GM03348 (cell line): Measurements from ENCODE around the gene FAM83G.
"Not testable (repeated sequence)": the region's sequence is repeated elsewhere in the genome, so short reads cannot be mapped to it uniquely, and the experiment has no call there.

ENCODE experiments used
- DNase-seq: peaks from one replicate; pipeline ENCODE4 v3.0.0; 2012; ENCODE audit warnings: low spot score

FAM83G gene

DNA sequence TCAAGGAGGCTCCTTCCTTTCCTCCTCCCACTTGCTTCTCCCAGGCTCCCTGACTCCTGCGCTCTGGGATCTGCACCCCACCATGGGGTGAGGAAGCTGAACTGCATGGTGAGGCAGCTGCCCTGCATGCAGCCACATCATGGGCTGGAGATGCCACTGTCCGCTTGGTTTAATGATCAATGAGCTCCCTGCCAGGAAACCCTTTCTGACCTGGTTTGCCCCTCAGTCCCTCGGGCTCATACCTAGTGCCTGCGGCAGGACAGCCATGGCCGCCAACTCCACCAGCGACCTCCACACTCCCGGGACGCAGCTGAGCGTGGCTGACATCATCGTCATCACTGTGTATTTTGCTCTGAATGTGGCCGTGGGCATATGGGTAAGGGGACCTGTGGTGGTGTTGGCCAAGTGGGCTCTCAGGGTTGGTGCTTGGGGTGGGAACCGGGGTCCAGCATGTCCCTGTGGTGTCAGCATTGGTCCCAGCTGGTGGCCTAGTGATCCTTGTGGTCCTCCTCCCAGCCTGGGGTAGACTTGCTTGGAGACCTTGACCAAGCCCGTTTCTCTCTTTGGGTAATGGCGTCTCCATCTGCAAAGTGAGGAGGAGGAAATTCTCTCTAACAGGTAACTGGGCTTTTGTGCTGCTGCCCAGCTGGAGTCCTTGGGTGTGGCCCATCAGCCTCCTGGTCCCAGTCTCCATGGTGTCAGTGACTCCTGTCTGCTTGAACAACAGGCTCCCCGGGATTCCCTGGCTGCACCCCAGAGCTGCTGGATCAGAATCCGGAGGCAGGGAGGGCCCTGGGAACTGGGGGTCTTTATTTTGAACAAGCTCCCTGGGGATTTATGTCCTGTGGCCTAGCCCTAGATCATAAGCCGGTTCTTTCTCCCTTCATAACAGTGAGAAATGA lies 52.4 kb downstream of the FAM83G start, which contains the start of gene SLC5A10:
Gene SLC5A10 (plus strand): TSS at position 225 of the 902 bp plus-strand sequence. CDS start 41 bp downstream, at position 266.
- DNase-seq: no peak

DNA sequence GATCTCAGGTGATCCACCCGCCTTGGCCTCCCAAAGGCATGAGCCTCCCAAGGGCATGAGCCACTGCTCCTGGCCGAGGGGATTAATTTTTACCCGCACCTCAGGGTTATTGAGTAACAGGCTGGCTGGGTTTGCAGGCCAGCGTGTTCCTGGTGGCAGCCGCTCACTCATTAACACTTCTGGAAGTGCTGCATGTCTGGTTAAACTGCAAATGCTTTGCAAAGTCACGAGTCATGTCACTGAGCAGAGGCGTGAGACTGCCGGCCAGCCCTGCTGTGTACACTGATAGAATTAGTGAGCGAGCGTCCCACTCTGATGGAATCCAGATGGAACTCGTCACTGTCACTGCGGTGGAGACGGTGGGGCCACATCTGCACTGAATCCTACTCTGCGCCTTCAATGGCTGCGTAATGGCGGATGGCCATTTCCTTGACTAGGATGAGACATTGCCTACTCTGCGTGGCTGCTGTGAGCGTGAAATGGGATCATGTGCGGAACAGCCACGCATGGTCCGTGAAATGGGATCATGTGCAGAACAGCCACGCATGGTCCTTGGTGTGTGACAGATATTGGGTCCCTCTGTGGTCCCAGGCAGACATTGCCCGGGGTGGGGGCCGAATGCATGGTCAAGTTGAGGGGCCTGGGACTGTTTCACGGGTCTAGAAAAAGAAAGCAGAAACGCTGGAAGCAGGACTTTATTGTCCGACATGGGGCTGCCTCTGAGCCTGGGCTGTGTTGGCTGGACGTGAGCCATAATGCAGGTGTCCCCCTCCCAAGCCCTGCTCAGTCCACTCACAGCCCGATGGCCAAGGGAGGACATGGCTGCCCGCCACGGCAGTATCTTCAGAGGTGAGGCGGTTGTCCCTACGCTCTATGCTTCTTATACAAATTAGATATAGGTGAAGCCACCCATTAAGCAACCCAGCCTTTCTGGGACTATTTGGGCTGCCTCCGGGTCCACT lies 53.3 kb downstream of the FAM83G start:
- peak; percentile 29 for DNase-seq

DNA sequence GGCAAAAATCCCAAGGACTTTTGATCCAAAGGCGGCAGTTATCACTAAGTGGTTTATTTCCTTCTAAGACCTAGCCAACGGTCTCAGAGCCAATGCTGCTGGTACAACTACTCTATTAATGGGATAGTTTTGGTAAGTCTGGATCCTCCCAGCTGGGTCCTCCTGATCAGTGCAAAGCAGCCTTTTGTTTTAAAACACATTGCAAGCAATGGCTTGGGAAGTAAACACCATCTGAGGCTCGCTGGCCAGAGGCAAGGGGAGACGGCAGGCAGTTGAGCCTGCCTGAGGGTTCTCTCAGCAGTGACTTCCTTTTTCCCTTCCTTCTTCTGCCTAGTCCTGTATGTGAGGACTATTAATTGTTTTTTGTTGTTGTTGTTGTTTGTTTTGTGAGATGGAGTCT lies 54.2 kb downstream of the FAM83G start:
- no peak for DNase-seq

DNA sequence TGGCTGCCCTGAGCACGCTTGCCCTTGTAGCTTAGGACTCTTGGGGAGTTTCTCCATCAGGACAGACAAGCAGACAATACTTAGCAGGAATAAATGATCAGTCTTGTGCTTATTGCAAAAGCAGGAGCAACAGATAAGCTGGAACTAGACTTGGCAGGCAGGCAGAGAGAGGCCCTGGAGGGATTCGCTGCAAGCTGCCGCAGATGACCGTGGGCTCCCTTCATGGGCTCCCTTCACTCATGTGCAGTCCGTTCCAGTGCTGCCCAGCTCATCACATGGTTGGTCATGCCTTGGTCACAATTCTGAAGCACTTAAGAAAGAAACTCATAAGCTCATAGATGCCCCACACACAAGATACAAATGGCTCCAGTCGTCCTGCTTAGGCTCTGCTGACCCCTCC lies 55.0 kb downstream of the FAM83G start:
- peak; percentile 2 for DNase-seq

DNA sequence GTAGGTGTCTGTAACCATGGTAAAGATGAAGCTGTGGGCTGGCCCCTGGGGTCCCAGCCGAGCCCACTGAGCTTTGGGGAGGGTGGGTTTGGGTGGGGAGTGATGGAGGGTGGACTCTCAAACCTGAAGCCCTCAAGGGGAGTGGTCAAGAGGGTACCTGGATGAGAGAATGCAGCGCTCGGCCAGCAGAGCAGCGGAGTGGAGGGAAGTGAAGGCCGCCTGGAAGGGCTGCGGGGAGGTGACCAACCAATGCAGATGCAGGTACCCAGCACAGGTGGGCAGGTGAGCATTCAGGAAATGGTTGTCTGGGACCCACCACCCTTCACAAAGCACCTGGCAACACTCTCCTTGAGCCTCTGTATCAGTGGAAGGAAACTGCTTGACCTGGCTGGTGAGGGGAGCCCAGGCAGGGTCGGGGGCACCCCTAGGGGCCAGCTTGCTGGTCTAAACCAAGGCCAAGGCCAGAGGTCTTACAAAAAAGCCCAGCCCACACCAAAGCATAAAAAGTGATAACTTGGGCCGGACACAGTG lies 56.0 kb downstream of the FAM83G start:
- DNase-seq: no peak

DNA sequence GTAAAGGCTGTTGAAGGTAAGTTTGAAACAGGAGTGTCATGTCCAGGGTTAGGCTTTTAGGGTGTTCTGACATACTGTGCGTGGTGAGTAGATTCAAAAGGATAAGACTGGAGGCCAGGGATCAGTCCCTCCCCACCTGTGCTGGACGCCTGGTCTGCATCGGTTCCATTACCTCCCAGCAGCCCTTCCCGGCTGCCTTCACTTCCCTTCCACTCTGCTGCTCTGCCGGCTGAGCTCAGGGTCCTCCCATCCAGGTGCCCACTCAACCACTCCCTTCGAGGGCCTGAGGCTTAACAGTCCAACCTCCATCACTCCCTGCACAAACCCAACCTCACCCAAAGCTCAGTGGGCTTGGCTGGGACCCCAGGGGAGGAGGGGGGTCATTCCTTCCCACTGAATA lies 56.7 kb downstream of the FAM83G start:
- peak; percentile 2 for DNase-seq

DNA sequence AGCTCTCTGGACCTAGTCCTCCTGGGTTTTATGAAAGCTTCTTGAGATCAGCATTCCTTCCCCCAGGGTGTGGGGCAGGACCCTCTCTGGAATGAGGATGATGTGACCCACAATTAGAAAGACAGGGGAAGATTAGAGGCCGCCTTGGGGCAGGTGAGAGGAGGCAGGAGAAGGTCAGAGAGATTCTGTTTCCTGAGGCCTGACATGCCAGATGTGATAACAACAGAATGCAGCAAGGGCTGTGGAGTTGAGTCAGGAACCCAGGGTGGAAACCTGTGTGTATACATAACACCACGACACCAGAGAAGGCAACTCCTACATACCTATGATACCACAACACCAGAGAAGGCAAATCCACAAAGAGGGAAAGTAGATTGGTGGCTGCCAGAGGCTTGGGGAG lies 58.0 kb downstream of the FAM83G start:
- peak; percentile 2 for DNase-seq

DNA sequence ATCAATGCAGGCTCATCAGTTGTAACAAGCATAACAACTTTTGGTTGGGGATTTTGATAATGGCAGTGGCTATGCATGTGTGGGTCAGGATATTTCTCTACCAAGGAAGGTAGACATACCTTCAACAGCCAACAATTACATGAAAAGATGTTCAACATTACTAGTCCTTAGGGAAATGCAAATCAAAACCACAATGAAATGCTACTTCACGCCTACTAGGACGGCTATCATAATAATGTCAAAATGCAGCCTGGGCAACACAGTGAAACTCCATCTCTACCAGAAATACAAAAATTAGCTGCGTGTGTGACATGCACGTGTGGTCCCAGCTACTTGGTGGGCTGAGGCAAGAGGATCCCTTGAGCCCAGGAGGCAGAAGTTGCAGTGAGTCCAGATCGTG lies 59.9 kb downstream of the FAM83G start:
- no peak for DNase-seq

DNA sequence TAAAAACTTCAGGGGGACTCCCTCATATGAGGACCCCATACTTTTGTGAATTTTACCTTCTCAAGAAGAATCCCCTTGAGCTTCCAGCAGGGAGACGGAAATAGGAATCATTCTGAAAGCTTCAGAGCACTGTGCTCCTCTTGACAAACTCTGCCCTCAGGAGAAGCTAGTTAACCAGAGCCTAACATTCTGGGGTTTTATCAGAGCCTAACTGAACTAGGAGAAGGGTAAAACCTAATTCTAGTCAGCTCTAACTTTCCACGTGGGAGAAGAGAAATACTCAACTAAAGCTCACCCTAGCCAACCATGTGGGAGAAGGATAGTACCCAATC lies 65.9 kb downstream of the FAM83G start:
- DNase-seq: no peak

DNA sequence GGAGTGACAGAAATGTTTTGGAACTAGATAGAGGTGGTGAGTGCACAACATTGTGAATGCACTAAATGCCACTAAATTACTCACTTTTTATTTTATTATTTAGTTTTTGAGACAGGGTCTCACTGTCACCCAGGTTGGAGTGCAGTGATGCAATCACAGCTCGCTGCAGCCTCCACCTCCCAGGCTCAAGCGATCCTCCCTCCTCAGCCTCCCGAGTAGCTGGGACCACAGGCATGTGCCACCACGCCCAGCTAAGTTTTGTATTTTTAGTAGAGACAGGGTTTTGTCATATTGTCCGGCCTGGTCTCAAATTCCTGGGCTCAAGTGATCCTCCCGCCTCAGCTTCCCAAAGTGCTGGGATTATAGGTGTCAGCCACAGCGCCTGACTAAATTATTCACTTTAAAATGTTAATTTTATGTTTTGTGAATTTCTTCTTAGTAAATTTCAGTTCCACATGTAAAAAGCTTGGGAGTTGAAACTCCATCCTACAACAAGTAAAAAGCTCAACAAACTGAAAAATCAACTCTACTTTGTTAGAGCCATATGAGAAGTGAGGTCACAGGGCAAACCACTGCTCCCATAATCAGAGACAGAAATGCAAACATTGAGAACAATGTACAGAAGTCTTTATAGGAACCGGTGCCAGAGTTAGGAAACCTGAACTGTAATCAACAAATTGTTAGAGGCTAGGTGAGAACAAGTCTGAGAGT lies 66.4 kb downstream of the FAM83G start:
- no peak for DNase-seq

DNA sequence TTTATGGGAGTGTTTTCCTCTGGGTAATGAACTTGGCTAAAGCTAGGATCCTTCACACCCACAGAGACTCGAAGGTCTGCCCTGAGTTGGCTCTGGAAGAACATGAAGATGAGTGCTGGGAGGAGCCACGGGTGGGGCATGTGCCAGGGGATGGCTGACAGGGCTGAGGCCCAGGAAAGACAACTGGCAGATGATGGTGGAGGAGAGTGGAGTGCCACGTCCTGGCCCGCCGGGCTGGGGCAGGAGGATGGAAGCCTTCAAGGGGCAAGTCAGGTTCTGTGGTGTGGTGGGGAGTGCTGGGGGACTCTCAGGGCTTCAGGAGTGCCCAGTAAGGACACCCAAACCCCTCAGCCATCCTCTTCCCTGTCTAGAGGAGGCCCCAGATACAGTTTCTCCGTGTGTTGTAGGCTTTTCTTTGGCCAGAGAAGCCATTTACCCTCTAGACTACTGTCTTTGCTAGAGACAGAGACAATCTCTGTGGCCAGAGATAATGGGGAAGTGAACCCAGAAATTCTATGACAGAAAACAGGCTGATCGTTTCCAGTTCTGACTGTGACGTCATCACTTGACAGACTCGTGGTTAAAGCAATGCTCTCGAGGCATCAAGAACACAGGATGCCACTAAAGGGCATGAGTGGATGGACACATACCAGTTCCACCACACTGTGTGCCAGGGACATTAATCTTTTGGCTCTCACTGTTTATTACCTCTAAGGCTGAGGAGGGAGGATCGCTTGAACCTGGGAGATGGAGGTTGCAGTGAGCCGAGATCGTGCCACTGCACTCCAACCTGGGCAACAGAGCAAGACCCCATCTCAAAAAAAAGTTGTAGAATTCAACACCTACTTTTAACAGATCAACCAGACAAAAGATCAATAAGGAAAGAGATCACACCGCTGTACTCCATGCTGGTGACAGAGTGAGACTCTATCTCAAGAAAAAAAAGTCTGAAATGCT lies 71.2 kb downstream of the FAM83G start:
- no peak for DNase-seq

DNA sequence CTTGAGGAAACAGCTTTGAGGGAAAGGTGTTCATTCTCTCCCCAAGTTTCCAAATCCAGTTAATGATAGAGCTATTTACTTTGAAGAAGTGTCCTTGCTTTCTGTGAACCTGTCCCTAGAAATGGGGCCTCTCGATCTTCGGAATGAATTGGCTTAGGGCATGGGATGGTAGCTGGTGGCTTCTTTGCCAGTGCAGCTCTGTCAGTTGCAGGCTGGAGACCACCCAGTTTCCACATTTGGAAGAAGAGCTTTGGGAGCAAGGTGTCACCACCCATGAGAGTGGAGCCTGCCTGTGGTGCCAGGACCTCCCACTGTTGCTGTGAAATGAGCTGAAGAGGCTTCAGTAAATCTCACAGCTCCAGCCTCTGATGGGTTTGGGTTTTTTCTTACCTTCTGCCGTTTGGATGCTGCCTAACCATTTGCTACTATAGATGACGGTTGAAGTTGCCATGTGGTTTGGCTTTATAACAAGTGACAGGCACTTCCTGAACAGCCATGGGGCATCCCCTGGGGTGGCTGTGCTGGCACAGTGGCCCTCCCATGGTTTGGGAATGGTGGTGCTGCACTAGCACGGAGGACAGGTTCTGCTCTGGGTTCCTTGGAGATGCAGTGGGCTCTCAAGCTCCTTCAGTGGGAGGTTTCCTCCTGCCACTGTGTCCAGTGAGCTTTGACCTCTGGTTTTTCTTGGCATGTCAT lies 72.1 kb downstream of the FAM83G start:
- no peak for DNase-seq

DNA sequence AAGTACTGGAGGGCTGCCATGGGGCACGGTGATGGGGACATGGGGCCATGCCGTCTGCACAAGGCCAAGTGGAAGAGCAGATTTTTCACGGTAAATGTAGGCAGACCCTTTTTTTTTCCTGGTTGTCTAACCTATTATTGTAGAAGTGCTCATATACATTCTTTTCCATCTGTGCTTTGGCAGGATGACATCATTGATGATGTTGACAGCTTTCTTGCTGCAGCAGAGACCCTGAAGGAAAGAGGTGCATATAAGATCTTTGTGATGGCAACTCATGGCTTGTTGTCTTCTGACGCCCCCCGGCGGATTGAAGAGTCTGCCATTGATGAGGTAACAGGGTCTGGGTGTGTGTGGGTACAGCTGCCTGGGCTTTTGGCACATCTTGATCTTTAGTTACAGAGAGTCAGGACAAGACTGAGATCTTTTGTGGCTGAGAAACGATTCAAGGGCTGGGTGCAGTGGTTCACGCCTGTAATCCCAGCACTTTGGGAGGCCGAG lies 75.9 kb downstream of the FAM83G start:
- no peak for DNase-seq

DNA sequence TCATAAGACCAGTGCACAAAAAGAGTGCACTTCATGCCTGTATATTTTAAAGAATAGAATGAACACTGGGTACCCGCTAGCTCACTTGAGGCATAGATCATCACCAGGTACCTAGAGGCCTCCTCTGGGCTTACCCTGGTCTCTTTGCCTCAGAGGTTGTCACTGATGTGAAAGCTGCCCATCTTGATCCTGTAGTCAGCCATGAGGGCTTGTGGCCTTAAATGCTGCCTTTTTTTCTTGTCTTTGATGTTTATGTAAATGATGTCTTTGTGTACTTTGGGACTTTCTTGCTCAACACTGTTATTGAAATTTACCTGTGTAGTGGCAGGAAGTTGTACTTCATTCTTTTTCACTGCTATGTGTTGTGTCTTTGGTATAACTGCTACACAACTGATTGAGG lies 79.4 kb downstream of the FAM83G start:
- DNase-seq: no peak

DNA sequence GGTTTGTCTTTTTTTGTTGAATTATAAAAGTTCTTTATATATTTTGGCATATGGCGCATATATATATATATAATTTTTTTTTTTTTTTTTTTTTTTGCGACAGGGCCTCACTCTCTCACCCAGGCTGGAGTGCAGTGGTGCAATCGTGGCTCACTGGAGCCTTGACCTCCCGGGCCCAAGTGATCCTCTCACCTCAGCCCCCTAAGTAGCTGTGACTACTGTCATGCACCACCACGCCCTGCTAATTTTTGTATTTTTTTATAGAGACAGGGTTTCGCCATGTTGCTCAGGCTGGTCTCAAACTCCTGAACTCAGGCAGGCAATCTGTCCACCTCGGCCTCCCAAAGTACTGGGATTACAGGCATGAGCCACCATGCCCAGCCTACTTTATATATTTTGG lies 82.0 kb downstream of the FAM83G start:
- not testable (repeated sequence) for DNase-seq

DNA sequence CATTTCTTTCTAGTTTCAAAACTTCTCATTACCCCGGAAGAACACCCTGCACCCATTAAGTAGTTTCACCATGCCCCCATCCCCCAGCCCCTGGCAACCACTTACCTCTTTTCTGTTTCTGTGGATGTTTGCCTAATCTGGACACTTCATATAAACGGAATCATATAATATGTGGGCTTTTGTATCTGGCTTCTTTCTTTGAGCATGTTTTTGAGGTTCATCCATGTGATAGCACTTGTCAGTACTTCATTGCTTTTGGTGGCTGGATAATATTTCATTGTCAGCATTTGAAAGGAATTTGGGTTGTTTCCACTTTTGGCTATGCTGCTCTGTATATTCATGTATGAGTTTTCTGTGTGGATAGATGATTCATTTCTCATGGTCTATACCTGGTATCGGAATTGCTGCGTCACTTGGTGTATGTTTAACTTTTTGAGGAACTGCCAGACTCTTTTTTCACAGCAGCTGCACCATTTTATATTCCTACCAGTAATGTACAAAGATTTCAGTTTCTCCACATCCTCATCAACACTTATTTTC lies 82.6 kb downstream of the FAM83G start:
- no peak for DNase-seq

DNA sequence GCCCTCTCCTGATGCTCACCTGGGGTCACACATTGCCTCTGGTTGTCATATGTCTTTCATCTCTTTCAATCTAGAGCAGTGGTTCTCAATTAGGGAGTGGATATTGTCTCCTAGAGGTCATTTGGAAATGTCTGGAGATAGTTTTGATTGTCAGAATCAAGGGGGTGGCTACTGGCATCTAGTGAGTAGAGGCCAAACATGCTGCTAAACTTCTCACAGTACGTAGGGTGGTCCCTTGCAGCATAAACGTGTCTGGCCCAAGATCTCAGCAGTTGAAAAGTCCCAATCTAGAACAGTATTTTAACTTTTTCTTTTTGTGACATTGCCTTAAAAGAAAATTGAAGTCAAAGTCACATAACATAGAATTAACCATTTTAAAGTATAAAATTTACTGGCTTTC lies 83.1 kb downstream of the FAM83G start:
- no peak for DNase-seq

DNA sequence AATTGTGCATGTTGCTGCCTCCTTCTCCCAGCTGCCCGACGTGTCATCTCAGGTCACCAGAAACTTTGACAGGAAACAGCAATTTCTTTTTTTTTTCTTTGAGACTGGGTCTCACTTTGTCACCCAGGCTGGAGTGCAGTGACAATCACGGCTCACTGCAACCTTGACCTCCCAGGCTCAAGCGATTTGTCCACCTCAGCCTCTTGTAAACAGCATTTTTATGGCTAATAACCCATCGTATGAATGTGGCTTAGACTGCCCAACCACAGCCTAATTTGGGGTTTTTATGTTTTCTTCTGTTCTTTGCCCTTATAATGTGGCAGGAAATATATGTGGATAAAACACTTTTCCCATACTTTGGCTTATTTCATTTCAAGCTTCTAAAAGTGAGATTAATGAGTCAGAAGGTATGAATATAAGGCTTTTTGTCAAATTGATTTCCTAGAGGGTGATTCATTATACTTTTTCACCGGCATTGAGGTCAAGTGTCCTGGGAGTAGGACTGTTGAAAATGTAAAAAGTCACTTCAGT lies 83.6 kb downstream of the FAM83G start:
- DNase-seq: no peak

DNA sequence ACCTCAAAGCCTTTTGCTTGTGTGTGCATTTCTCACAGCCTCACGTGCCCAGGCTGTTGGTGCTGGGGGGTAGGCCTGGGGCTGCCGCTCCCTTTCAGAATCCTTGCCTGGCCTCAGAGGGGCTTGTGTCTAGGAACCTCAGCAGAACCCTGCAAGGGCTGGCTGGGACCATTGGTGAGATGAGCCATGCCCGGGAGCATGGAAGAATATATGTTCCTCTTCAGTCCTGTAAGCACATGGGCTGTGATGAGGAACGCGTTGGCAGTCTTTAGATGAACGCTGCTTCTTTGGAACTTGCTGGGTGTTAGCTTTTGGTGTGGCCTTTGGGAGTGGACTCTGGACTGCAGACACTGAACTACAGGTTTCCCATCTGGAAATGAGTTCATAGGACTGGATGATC lies 84.6 kb downstream of the FAM83G start:
- no peak for DNase-seq
